ENCODE results near the gene MST1R. TPM values are rescaled to one million over a fixed set of nuclear protein-coding genes. Genes with fewer than 3 reads are reported as not detected.

The MST1R gene
- total and polyA plus RNA-seq, 4 donors = 5.6 to 54.8 (median 28.7) TPM

- TF ChIP-seq CTCF (IDR thresholded peaks at IDR 0.05; ENCODE audit: control extremely low read depth, extremely low read depth) = no peak
- peaks cover 0 to 3% (median 0%) of the 10 kb centered on the region in 4 donors for H3K9me3 ChIP-seq (ENCODE audit: control insufficient read depth in 4 of 4, insufficient read depth in 3 of 4, low read length in 3 of 4)
- no peaks in the 10 kb centered on the region for H3K36me3 ChIP-seq (ENCODE audit: control insufficient read depth in 4 of 4, insufficient read depth in 4 of 4, low read length in 4 of 4)
- no peaks in the 10 kb centered on the region for H3K27me3 ChIP-seq (ENCODE audit: control insufficient read depth in 3 of 3, insufficient read depth in 3 of 3, low read length in 2 of 3)
- H3K4me1 ChIP-seq (ENCODE audit: control insufficient read depth in 5 of 5, insufficient read depth in 5 of 5, low read length in 5 of 5) = peaks cover 0 to 41% (median 12%) of the 10 kb centered on the region in 5 donors
- peak in 2 of 3 donors; percentile 29 to 39 for DNase-seq
- ATAC-seq (ENCODE audit: insufficient read depth, low FRiP score) = no peak
- no peak overlapping the region for H3K27ac ChIP-seq (ENCODE audit: low read depth in 1 of 2, low read length in 1 of 2)
- WGBS, 2 donors = 39 to 50% methylated on average over 6 of the region's 6 CpGs
- H3K9ac ChIP-seq (ENCODE audit: insufficient read depth in 1 of 2, low read length in 2 of 2) = no peak overlapping the region
- H3K4me3 ChIP-seq = no peak overlapping the region
Measured at GRCh38 chr3:49880581-49881315, 22.9 kb downstream of the MST1R start.

- TF ChIP-seq CTCF (IDR thresholded peaks at IDR 0.05; ENCODE audit: control extremely low read depth, extremely low read depth) = no peak
- no peak overlapping the region for H3K9ac ChIP-seq (ENCODE audit: insufficient read depth in 1 of 2, low read length in 2 of 2)
- H3K9me3 ChIP-seq (ENCODE audit: control insufficient read depth in 4 of 4, insufficient read depth in 3 of 4, low read length in 3 of 4) = peaks cover 0 to 3% (median 0%) of the 10 kb centered on the region in 4 donors
- ATAC-seq (ENCODE audit: insufficient read depth, low FRiP score) (no peak), DNase-seq (no peak)
- 56 to 74% methylated on average over 2 of the region's 2 CpGs for WGBS, 2 donors
- H3K4me3 ChIP-seq = no peak overlapping the region
- no peaks in the 10 kb centered on the region for H3K36me3 ChIP-seq (ENCODE audit: control insufficient read depth in 4 of 4, insufficient read depth in 4 of 4, low read length in 4 of 4)
- H3K27me3 ChIP-seq (ENCODE audit: control insufficient read depth in 3 of 3, insufficient read depth in 3 of 3, low read length in 2 of 3) = no peaks in the 10 kb centered on the region
- peaks cover 0 to 41% (median 12%) of the 10 kb centered on the region in 5 donors for H3K4me1 ChIP-seq (ENCODE audit: control insufficient read depth in 5 of 5, insufficient read depth in 5 of 5, low read length in 5 of 5)
- H3K27ac ChIP-seq (ENCODE audit: low read depth in 1 of 2, low read length in 1 of 2) = no peak overlapping the region
Measured at GRCh38 chr3:49879721-49880120, 24.0 kb downstream of the MST1R start.

GRCh38 chr3:49878686-49879085 is 25.0 kb downstream of the MST1R start:
- Histone ChIP-seq H3K4me3 (no peak overlapping the region), H3K27me3 (ENCODE audit: control insufficient read depth in 3 of 3, insufficient read depth in 3 of 3, low read length in 2 of 3) (no peaks in the 10 kb centered on the region), H3K27ac (ENCODE audit: low read depth in 1 of 2, low read length in 1 of 2) (no peak overlapping the region), H3K36me3 (ENCODE audit: control insufficient read depth in 4 of 4, insufficient read depth in 4 of 4, low read length in 4 of 4) (no peaks in the 10 kb centered on the region), H3K4me1 (ENCODE audit: control insufficient read depth in 5 of 5, insufficient read depth in 5 of 5, low read length in 5 of 5) (peaks cover 0 to 41% (median 12%) of the 10 kb centered on the region in 5 donors), H3K9ac (ENCODE audit: insufficient read depth in 1 of 2, low read length in 2 of 2) (no peak overlapping the region), H3K9me3 (ENCODE audit: control insufficient read depth in 4 of 4, insufficient read depth in 3 of 4, low read length in 3 of 4) (peaks cover 0 to 3% (median 0%) of the 10 kb centered on the region in 4 donors)
- no peak for TF ChIP-seq CTCF (IDR thresholded peaks at IDR 0.05; ENCODE audit: control extremely low read depth, extremely low read depth)
- DNase-seq (no peak), ATAC-seq (ENCODE audit: insufficient read depth, low FRiP score) (no peak)

Measured in lung (tissue), 12 donors.